ENCODE results near the gene MON1B. TPM values are rescaled to one million over a fixed set of nuclear protein-coding genes. Genes with fewer than 3 reads are reported as not detected.

The MON1B gene
- total and polyA plus RNA-seq, 2 of the 4 experiments (the other 2 are of a cell fraction) = 5.2 to 19.2 TPM

DNA sequence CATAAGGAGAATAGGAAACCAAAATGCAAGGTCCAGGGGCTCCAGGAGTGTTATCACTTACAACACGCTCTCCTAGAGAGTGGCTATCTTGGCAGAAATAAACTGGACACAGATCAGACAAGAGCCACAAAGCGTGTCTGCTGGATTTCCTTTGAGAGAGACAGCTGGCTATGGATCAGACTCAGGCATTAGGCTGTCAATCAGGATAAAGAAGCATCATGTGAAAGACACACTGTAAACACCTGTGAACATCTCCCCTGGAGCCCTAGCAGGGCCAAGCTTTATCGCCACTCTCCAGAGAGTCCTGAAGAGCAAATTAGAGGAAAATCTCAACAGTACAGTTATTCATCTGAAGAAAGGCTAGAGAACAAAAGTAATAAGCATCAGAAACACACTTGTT lies 34.2 kb downstream of the MON1B start:
- ATAC-seq (ENCODE audit: low read depth) (no peak), DNase-seq (no peak)
- no peak overlapping the region for H2BK5ac ChIP-seq (ENCODE audit: low read depth, low read length, poor library complexity, severe bottlenecking)
- H3K4me1 ChIP-seq (ENCODE audit: control insufficient read depth, insufficient read depth, low read length) = peaks cover 2% of the 10 kb centered on the region; the same call in 1 of the 2 replicates
- no peak overlapping the region for H3K23ac ChIP-seq (ENCODE audit: low read depth, low read length)
- H3K79me1 ChIP-seq (ENCODE audit: low read depth in 1 of 2, low read length in 2 of 2) = no peaks in the 10 kb centered on the region
- no peak overlapping the region for H3K4me2 ChIP-seq (ENCODE audit: low read depth, low read length)
- BruUV-seq (replicated peaks) = no TSS peak
- POLR2A ChIA-PET (ENCODE audit: unreplicated experiment) = no interaction called here
- H3K4me3 ChIP-seq (ENCODE audit: insufficient read depth, low read depth, low read length) = no peak overlapping the region
- no peak overlapping the region for H2AK9ac ChIP-seq (replicated peaks; ENCODE audit: low read depth, low read length, poor library complexity)
- no peak for TF ChIP-seq CTCF (conservative IDR thresholded peaks at IDR 0.05; ENCODE audit: low read depth, low read length)
- no peak for TF ChIP-seq CEBPB (IDR thresholded peaks at IDR 0.05; ENCODE audit: low read depth, low read length)
- TF ChIP-seq, protein P1, sequence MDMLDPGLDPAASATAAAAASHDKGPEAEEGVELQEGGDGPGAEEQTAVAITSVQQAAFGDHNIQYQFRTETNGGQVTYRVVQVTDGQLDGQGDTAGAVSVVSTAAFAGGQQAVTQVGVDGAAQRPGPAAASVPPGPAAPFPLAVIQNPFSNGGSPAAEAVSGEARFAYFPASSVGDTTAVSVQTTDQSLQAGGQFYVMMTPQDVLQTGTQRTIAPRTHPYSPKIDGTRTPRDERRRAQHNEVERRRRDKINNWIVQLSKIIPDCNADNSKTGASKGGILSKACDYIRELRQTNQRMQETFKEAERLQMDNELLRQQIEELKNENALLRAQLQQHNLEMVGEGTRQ (IDR thresholded peaks at IDR 0.05; ENCODE audit: low read depth, low read length) = no peak
- no peak for TF ChIP-seq MAZ (IDR thresholded peaks at IDR 0.05; ENCODE audit: borderline replicate concordance, low read depth, low read length)
- TF ChIP-seq RFX5 (IDR thresholded peaks at IDR 0.05; ENCODE audit: low read depth, low read length) = no peak
- intact Hi-C loops (cut with micrococcal nuclease) = no loop called here
- dilution Hi-C loops (cut with HindIII; ENCODE audit: low sequenced_read_pairs, unreplicated experiment) = loop anchor here (25.0 kb wide), 1 partner anchor 362 kb away; no protein-coding TSS in a partner anchor
- H4K5ac ChIP-seq (ENCODE audit: low read depth, low read length) = no peak overlapping the region
- no peaks in the 10 kb centered on the region for H3K36me3 ChIP-seq (ENCODE audit: control insufficient read depth, insufficient read depth, low read length)
- H3K9me1 ChIP-seq (ENCODE audit: insufficient read depth, low read length) = no peaks in the 10 kb centered on the region
- no peak overlapping the region for H3K56ac ChIP-seq (ENCODE audit: extremely low read depth, insufficient read depth, low read length)
- no peak overlapping the region for H3K14ac ChIP-seq (replicated peaks; ENCODE audit: low read depth, low read length)
- H3K9ac ChIP-seq (ENCODE audit: low read depth, low read length) = no peak overlapping the region
- no peaks in the 10 kb centered on the region for H3K9me3 ChIP-seq (ENCODE audit: control insufficient read depth, insufficient read depth, low read length)
- no peak overlapping the region for H3K18ac ChIP-seq (ENCODE audit: low read depth, low read length)
- H2AFZ ChIP-seq (replicated peaks; ENCODE audit: low read length, poor library complexity) = no peak overlapping the region
- no peak overlapping the region for H4K8ac ChIP-seq (ENCODE audit: low read depth in 2 of 2, low read length in 2 of 2)
- no peak overlapping the region for H4K91ac ChIP-seq (ENCODE audit: insufficient read depth, low read depth, low read length)
- H3K27ac ChIP-seq (ENCODE audit: insufficient read depth, low read length) = no peak overlapping the region
- H4K20me1 ChIP-seq (ENCODE audit: insufficient read depth, low read length) = no peaks in the 10 kb centered on the region; the same call in 1 of the 2 replicates
- WGBS, 2 experiments (ENCODE audit: extremely low coverage in 2 of 2, insufficient read length in 1 of 2) = no CpG with 5 or more reads among the region's 3 CpGs
- in situ Hi-C loops (cut with MboI; ENCODE audit: low sequenced_read_pairs) = loop anchor here (25.0 kb wide), 1 partner anchor 787 kb away; the partner anchor contains the start of gene CLEC3A
- H3K4ac ChIP-seq (ENCODE audit: low read depth, low read length) = no peak overlapping the region
- H2BK15ac ChIP-seq (ENCODE audit: low read depth, low read length) = no peak overlapping the region
- H2BK20ac ChIP-seq (ENCODE audit: low read depth, low read length) = no peak overlapping the region
- no peak overlapping the region for H2BK120ac ChIP-seq (ENCODE audit: low read depth, low read length)
- peaks cover 10% of the 10 kb centered on the region for H3K27me3 ChIP-seq (ENCODE audit: control insufficient read depth, insufficient read depth, low read length)
- H2AK5ac ChIP-seq (ENCODE audit: low read depth, low read length) = no peak overlapping the region
- CTCF ChIA-PET = no interaction called here
